Esophagus muscularis mucosa (tissue), 4 donors: ENCODE results near the gene CCDC137. TPM values are rescaled to one million over a fixed set of nuclear protein-coding genes. Genes with fewer than 3 reads are reported as not detected.

ENCODE experiments used
- DNase-seq: peaks from one replicate; pipeline ENCODE4 v3.0.0-alpha.2; 2017; ENCODE audit errors: extremely low spot score
- H3K27ac ChIP-seq, 4 donors: fragments of 200-600 bp; sonication (generic); replicated peaks in 1 of 4; 1 replicate in 3 of 4; 2 replicates in 1 of 4; pipeline ENCODE4 v1.5.1; 2016 to 2019; ENCODE audit warnings: mild to moderate bottlenecking in 1 of 4
- H3K27me3 ChIP-seq, 4 donors: fragments of 200-600 bp; sonication (generic); one replicate each; pipeline versions ENCODE4 v1.5.1 to v1.6.0; 2016 to 2019
- H3K36me3 ChIP-seq, 4 donors: fragments of 200-600 bp; sonication (generic); one replicate each; pipeline ENCODE4 v1.5.1; 2016 to 2019
- H3K4me1 ChIP-seq, 4 donors: fragments of 200-600 bp; sonication (generic); one replicate each; pipeline ENCODE4 v1.5.1; 2016 to 2019
- H3K4me3 ChIP-seq, 4 donors: fragments of 200-600 bp; sonication (generic); 1 replicate in 2 of 4; 2 replicates in 2 of 4; pipeline ENCODE4 v1.5.1; 2016 to 2019; ENCODE audit warnings: mild to moderate bottlenecking in 4 of 4, moderate library complexity in 1 of 4
- H3K9me3 ChIP-seq, 4 donors: fragments of 200-600 bp; sonication (generic); 1 replicate in 3 of 4; 2 replicates in 1 of 4; pipeline ENCODE4 v1.5.1; 2016 to 2019
- CTCF ChIP-seq, 3 experiments: fragments of 200-600 bp in 2 of 3; fragments of 450-650 bp in 1 of 3; sonication (generic) in 2 of 3; IDR thresholded peaks; one replicate each; pipeline ENCODE4 v1.5.1; 2017 to 2019; ENCODE audit warnings: antibody characterized with exemption in 3 of 3, mild to moderate bottlenecking in 2 of 3, moderate library complexity in 1 of 3
- EP300 ChIP-seq: sonication (generic); formaldehyde crosslinking; IDR thresholded peaks from one replicate; pipeline ENCODE4 v1.6.1; 2017; ENCODE audit warnings: antibody characterized with exemption
- POLR2A ChIP-seq: fragments of 450-650 bp; IDR thresholded peaks from one replicate; pipeline ENCODE4 v1.6.1; 2017; ENCODE audit warnings: antibody characterized with exemption, moderate library complexity, mild to moderate bottlenecking, low read depth
- POLR2AphosphoS5 ChIP-seq, 2 donors: sonication (generic); formaldehyde crosslinking; IDR thresholded peaks; one replicate each; pipeline ENCODE4 v1.6.1; 2017; ENCODE audit warnings: antibody characterized with exemption in 2 of 2
- WGBS: methylation state at CpG from one replicate; pipeline ENCODE4 v1.1.5; 2018; 5-methylcytosine and 5-hydroxymethylcytosine counted together
- intact Hi-C: fragments of 100-400 bp; cut with DNase I; formaldehyde crosslinking; loops from one replicate; pipeline ENCODE4 v1.15.1; 2023
- total RNA-seq, 4 donors: library from RNA; depleted of rRNA; stranded (reverse); fragments of >200 nt; gene quantifications; one replicate each; pipeline versions ENCODE4 v1.1.0 to v1.2.1, GENCODE V29; 2016

The CCDC137 gene
- total RNA-seq, 4 donors from 2014 or later: 8.9 to 14.1 (median 12.6) TPM

GRCh38 chr17:81646869-81647600 is 19.5 kb upstream of the CCDC137 start:
- WGBS: 78% methylated on average over 7 of the region's 12 CpGs

GRCh38 chr17:81647640-81648012 is 18.9 kb upstream of the CCDC137 start:
- no peak overlapping the region for H3K27ac ChIP-seq
- H3K9me3 ChIP-seq: peaks cover 0 to 7% (median 5%) of the 10 kb centered on the region in 4 donors
- TF ChIP-seq POLR2AphosphoS5 (IDR thresholded peaks at IDR 0.05): no peak
- TF ChIP-seq POLR2A: no peak
- DNase-seq: no peak
- intact Hi-C loops: no loop called here
- H3K4me1 ChIP-seq: peaks cover 0 to 8% (median 3%) of the 10 kb centered on the region in 4 donors
- peaks cover 0 to 60% (median 25%) of the 10 kb centered on the region in 4 donors for H3K27me3 ChIP-seq
- no peaks in the 10 kb centered on the region for H3K36me3 ChIP-seq
- no peak overlapping the region for H3K4me3 ChIP-seq
- 44% methylated on average over 13 of the region's 21 CpGs for WGBS

More at GRCh38 chr17:81646869-81647600, 19.5 kb upstream of the CCDC137 start:
- H3K9me3 ChIP-seq: peaks cover 0 to 7% (median 5%) of the 10 kb centered on the region in 4 donors
- no peak overlapping the region for H3K4me3 ChIP-seq
- peaks cover 0 to 8% (median 3%) of the 10 kb centered on the region in 4 donors for H3K4me1 ChIP-seq
- no peak for DNase-seq
- TF ChIP-seq CTCF (IDR thresholded peaks at IDR 0.05) (no peak), POLR2AphosphoS5 (IDR thresholded peaks at IDR 0.05) (no peak), EP300 (no peak), POLR2A (no peak)
- H3K27me3 ChIP-seq: peaks cover 0 to 54% (median 25%) of the 10 kb centered on the region in 4 donors
- no peak overlapping the region for H3K27ac ChIP-seq
- intact Hi-C loops: no loop called here
- H3K36me3 ChIP-seq: no peaks in the 10 kb centered on the region

GRCh38 chr17:81648013-81648706 is 18.4 kb upstream of the CCDC137 start:
- Histone ChIP-seq H3K9me3 (peaks cover 0 to 7% (median 5%) of the 10 kb centered on the region in 4 donors), H3K4me3 (no peak overlapping the region), H3K27me3 (peaks cover 0 to 65% (median 25%) of the 10 kb centered on the region in 4 donors), H3K4me1 (peaks cover 0 to 8% (median 3%) of the 10 kb centered on the region in 4 donors), H3K27ac (no peak overlapping the region), H3K36me3 (no peaks in the 10 kb centered on the region)
- DNase-seq: no peak
- no peak for TF ChIP-seq POLR2AphosphoS5 (IDR thresholded peaks at IDR 0.05)
- TF ChIP-seq POLR2A: no peak
- no peak for TF ChIP-seq CTCF (IDR thresholded peaks at IDR 0.05)
- no peak for TF ChIP-seq EP300
- intact Hi-C loops: no loop called here
- 9% methylated on average over 5 of the region's 78 CpGs for WGBS

GRCh38 chr17:81648707-81649085 is 17.8 kb upstream of the CCDC137 start:
- H3K4me3 ChIP-seq: no peak overlapping the region
- WGBS: 48% methylated on average over 10 of the region's 14 CpGs
- peaks cover 0 to 71% (median 28%) of the 10 kb centered on the region in 4 donors for H3K27me3 ChIP-seq
- intact Hi-C loops: no loop called here
- no peak overlapping the region for H3K27ac ChIP-seq
- H3K36me3 ChIP-seq: no peaks in the 10 kb centered on the region
- H3K9me3 ChIP-seq: peaks cover 0 to 7% (median 5%) of the 10 kb centered on the region in 4 donors
- H3K4me1 ChIP-seq: peaks cover 0 to 8% (median 3%) of the 10 kb centered on the region in 4 donors
- TF ChIP-seq POLR2A (no peak), EP300 (no peak), CTCF (IDR thresholded peaks at IDR 0.05) (no peak), POLR2AphosphoS5 (IDR thresholded peaks at IDR 0.05) (no peak)
- DNase-seq: no peak

GRCh38 chr17:81650951-81651350 is 15.6 kb upstream of the CCDC137 start:
- Histone ChIP-seq H3K9me3 (peaks cover 0 to 7% (median 5%) of the 10 kb centered on the region in 4 donors), H3K36me3 (no peaks in the 10 kb centered on the region), H3K4me1 (peaks cover 0 to 8% (median 3%) of the 10 kb centered on the region in 4 donors), H3K27ac (no peak overlapping the region), H3K4me3 (no peak overlapping the region), H3K27me3 (peaks cover 0 to 92% (median 28%) of the 10 kb centered on the region in 4 donors)
- 71% methylated on average over 5 of the region's 9 CpGs for WGBS
- intact Hi-C loops: no loop called here
- DNase-seq: no peak
- TF ChIP-seq POLR2A (no peak), EP300 (no peak), POLR2AphosphoS5 (IDR thresholded peaks at IDR 0.05) (no peak)
